HepG2 (cell line): ENCODE data around the gene PDS5B. TPM values are rescaled to one million over a fixed set of nuclear protein-coding genes. Genes with fewer than 3 reads are reported as not detected.

Source experiments
- CHD4 ChIP-seq: fragments of 200-600 bp; sonication (generic); IDR thresholded peaks from 2 replicates; pipeline ENCODE4 v1.7.0; 2017; ENCODE audit warnings: mild to moderate bottlenecking, low read length, borderline replicate concordance
- DMAP1 ChIP-seq: IDR thresholded peaks from 2 replicates; pipeline ENCODE4 v1.6.1; 2016
- GTF2F1 ChIP-seq: fragments of 150-350 bp; IDR thresholded peaks from 2 replicates; pipeline ENCODE4 v1.6.1; 2014; ENCODE audit warnings: low read length
- HDAC1 ChIP-seq: sonication (generic); formaldehyde crosslinking; IDR thresholded peaks from 2 replicates; pipeline ENCODE4 v1.5.1; 2020; ENCODE audit warnings: mild to moderate bottlenecking, missing genetic modification reagents
- HNF4A ChIP-seq: sonication (generic); formaldehyde crosslinking; IDR thresholded peaks from 2 replicates; pipeline ENCODE4 v1.4.0; 2020; ENCODE audit warnings: missing genetic modification reagents
- HNRNPH1 ChIP-seq: fragments of 200-400 bp; formaldehyde crosslinking; optimal IDR thresholded peaks from 2 replicates; pipeline ENCODE3; 2017; ENCODE audit warnings: mild to moderate bottlenecking, low read depth, low read length
- MED1 ChIP-seq: sonication (generic); formaldehyde crosslinking; IDR thresholded peaks from 2 replicates; pipeline ENCODE4 v1.4.0; 2020; ENCODE audit warnings: missing genetic modification reagents
- MTF1 ChIP-seq: sonication (generic); formaldehyde crosslinking; IDR thresholded peaks from 2 replicates; pipeline ENCODE4 v1.5.0; 2020; ENCODE audit warnings: missing genetic modification reagents
- NONO ChIP-seq, 2 experiments: fragments of 450-650 bp in 1 of 2; sonication (generic) in 1 of 2; formaldehyde crosslinking in 1 of 2; IDR thresholded peaks in 1 of 2; conservative IDR thresholded peaks in 1 of 2; 2 replicates each; pipeline versions ENCODE4 v1.6.1 to v1.8.0; 2017 to 2022; ENCODE audit warnings: mild to moderate bottlenecking in 1 of 2, missing genetic modification reagents in 1 of 2, moderate library complexity in 1 of 2
- SAFB2 ChIP-seq: sonication (generic); formaldehyde crosslinking; IDR thresholded peaks from 2 replicates; pipeline ENCODE4 v1.5.1; 2020; ENCODE audit warnings: missing genetic modification reagents, low read depth, mild to moderate bottlenecking, borderline replicate concordance
- ZNF10 ChIP-seq: sonication (generic); formaldehyde crosslinking; IDR thresholded peaks from 2 replicates; pipeline ENCODE4 v1.4.0; 2020; ENCODE audit warnings: mild to moderate bottlenecking, low read depth, missing genetic modification reagents, borderline replicate concordance
- ZNF264 ChIP-seq: sonication (generic); formaldehyde crosslinking; IDR thresholded peaks from 2 replicates; pipeline ENCODE4 v1.4.0; 2020; ENCODE audit warnings: missing genetic modification reagents
- ZNF44 ChIP-seq: sonication (generic); formaldehyde crosslinking; IDR thresholded peaks from 2 replicates; pipeline ENCODE4 v1.5.1; 2020; ENCODE audit warnings: mild to moderate bottlenecking, missing genetic modification reagents
- ZNF768 ChIP-seq: sonication (generic); formaldehyde crosslinking; IDR thresholded peaks from 2 replicates; pipeline ENCODE4 v1.4.0; 2020; ENCODE audit warnings: missing genetic modification reagents
- ZNF782 ChIP-seq: sonication (generic); formaldehyde crosslinking; IDR thresholded peaks from 2 replicates; pipeline ENCODE4 v1.4.0; 2020; ENCODE audit warnings: missing genetic modification reagents, mild to moderate bottlenecking, borderline replicate concordance
- ZNF883 ChIP-seq: sonication (generic); formaldehyde crosslinking; IDR thresholded peaks from 2 replicates; pipeline ENCODE4 v1.5.1; 2020; ENCODE audit warnings: mild to moderate bottlenecking, missing genetic modification reagents; ENCODE audit errors: not compliant biosample characterization
- polyA plus RNA-seq, 8 experiments: library from polyadenylated mRNA; depleted of rRNA in 3 of 8; stranded (reverse) in 7 of 8; unstranded in 1 of 8; fragments of >200 nt; fragmentation: Illumina TruSeq in 4 of 8; extraction: Trizol in 4 of 8; gene quantifications; 2 replicates each; pipeline versions ENCODE4 v1.2.1 to v1.2.3, GENCODE V29; 2011 to 2016; ENCODE audit warnings: low read depth in 4 of 8, missing spikeins in 1 of 8, mixed read lengths in 1 of 8; ENCODE audit not compliant: insufficient read depth in 1 of 8
- total RNA-seq, 5 experiments: library from RNA; depleted of rRNA; stranded (reverse); fragments of >200 nt; fragmentation: Illumina TruSeq; extraction: Trizol; gene quantifications; 2 replicates each; pipeline ENCODE4 v1.2.3, GENCODE V29; 2016; ENCODE audit warnings: low read depth in 1 of 5
- TF ChIP-seq, protein P1 (sequence below): IDR thresholded peaks from 2 replicates; pipeline ENCODE4 v1.6.1; 2016; ENCODE audit warnings: missing biosample characterization, missing genetic modification reagents, low read depth
- TF ChIP-seq, protein P2 (sequence below): sonication (generic); formaldehyde crosslinking; IDR thresholded peaks from 2 replicates; pipeline ENCODE4 v1.4.0; 2020; ENCODE audit warnings: low read depth, mild to moderate bottlenecking, missing genetic modification reagents
- TF ChIP-seq, protein P3 (sequence below): sonication (generic); formaldehyde crosslinking; IDR thresholded peaks from 2 replicates; pipeline ENCODE4 v1.5.0; 2020; ENCODE audit warnings: missing genetic modification reagents, mild to moderate bottlenecking, borderline replicate concordance
- TF ChIP-seq, protein P4 (sequence below): sonication (generic); formaldehyde crosslinking; IDR thresholded peaks from 2 replicates; pipeline ENCODE4 v1.8.0; 2022; ENCODE audit warnings: mild to moderate bottlenecking, missing genetic modification reagents, borderline replicate concordance
- TF ChIP-seq, protein P5 (sequence below): sonication (generic); formaldehyde crosslinking; IDR thresholded peaks from 2 replicates; pipeline ENCODE4 v1.4.0; 2020; ENCODE audit warnings: missing genetic modification reagents
- TF ChIP-seq, protein P6 (sequence below): sonication (generic); formaldehyde crosslinking; IDR thresholded peaks from 2 replicates; pipeline ENCODE4 v1.8.0; 2023; ENCODE audit warnings: mild to moderate bottlenecking, missing genetic modification reagents

The PDS5B gene
- total and polyA plus RNA-seq, 2 of the 13 experiments (the other 11 are each of a cell fraction or from before 2014, with no cell fraction given), result 5.8 to 24.6 TPM

DNA sequence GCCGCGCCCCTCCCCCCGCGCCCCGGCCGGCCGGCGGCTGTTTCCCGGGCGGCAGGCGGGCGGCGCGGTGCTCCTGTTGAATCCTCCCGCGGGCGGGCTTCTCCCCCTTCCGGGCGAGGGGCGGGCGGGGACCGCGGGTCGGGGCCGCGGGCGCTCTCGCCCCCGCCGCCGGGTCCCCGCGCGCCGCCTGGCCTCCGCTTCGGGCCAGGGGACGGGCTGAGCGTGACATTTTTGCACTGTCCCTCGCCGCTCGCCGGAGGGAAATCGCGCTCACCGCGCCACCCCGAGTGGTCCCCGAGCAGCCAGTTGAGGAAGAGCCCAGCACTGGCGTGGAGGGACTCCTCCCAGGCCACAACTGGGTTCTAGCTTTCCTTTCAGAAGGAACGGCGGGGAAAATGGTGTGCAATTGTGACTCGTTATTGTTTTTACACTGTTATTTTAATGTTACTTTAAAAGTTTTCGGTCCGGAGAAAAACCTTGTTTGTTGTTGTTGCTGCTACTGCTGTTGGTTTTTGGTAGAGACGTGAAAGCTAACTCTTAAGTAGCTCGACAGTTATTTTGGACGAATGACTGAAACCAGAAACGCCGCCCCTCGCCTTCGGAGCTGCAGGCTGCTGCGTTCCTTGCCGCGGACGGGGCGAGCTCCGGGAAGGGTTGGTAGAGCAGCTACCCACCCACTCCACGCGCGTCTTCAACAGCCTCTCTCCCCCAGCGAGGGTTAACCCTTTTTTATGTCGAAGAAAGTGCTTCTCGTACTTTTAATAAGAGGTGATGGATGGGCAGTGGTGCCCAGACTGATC, 959 bp downstream of the PDS5B start (continued):
- TF ChIP-seq ZNF768 (CRISPR knock-in tag) (no peak), ZNF782 (no peak), HNRNPH1 (no peak), HDAC1 (CRISPR knock-in tag) (peak; percentile 27; the same call in 1 of the 2 replicates), NONO (IDR thresholded peaks at IDR 0.05) (no peak), NONO (CRISPR knock-in tag; conservative IDR thresholded peaks at IDR 0.05) (no peak), ZNF883 (CRISPR knock-in tag) (peak; percentile 53), MTF1 (CRISPR knock-in tag) (no peak), GTF2F1 (no peak), DMAP1 (CRISPR knock-in tag) (no peak), ZNF44 (CRISPR knock-in tag) (no peak), HNF4A (CRISPR knock-in tag) (no peak), ZNF264 (CRISPR knock-in tag) (no peak), MED1 (no peak), ZNF10 (CRISPR knock-in tag) (no peak), SAFB2 (CRISPR knock-in tag) (no peak), CHD4 (no peak)
- TF ChIP-seq, protein P1, sequence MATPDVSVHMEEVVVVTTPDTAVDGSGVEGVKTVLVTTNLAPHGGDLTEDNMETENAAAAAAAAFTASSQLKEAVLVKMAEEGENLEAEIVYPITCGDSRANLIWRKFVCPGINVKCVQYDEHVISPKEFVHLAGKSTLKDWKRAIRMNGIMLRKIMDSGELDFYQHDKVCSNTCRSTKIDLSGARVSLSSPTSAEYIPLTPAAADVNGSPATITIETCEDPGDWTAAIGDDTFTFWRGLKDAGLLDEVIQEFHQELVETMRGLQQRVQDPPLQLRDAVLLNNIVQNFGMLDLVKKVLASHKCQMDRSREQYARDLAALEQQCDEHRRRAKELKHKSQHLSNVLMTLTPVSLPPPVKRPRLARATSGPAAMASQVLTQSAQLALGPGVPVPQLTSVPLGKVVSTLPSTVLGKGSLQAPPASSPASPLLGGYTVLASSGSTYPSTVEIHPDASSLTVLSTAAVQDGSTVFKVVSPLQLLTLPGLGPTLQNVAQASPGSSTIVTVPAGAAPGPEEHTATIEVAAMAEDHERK (CRISPR knock-in tag), result no peak
- TF ChIP-seq, protein P2, sequence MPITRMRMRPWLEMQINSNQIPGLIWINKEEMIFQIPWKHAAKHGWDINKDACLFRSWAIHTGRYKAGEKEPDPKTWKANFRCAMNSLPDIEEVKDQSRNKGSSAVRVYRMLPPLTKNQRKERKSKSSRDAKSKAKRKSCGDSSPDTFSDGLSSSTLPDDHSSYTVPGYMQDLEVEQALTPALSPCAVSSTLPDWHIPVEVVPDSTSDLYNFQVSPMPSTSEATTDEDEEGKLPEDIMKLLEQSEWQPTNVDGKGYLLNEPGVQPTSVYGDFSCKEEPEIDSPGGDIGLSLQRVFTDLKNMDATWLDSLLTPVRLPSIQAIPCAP (CRISPR knock-in tag), result no peak
- TF ChIP-seq, protein P3, sequence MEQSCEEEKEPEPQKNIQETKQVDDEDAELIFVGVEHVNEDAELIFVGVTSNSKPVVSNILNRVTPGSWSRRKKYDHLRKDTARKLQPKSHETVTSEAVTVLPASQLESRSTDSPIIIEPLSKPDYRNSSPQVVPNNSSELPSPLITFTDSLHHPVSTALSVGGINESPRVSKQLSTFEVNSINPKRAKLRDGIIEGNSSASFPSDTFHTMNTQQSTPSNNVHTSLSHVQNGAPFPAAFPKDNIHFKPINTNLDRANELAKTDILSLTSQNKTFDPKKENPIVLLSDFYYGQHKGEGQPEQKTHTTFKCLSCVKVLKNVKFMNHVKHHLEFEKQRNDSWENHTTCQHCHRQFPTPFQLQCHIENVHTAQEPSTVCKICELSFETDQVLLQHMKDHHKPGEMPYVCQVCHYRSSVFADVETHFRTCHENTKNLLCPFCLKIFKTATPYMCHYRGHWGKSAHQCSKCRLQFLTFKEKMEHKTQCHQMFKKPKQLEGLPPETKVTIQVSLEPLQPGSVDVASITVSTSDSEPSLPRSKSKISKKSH (CRISPR knock-in tag), result no peak
- TF ChIP-seq, protein P4, sequence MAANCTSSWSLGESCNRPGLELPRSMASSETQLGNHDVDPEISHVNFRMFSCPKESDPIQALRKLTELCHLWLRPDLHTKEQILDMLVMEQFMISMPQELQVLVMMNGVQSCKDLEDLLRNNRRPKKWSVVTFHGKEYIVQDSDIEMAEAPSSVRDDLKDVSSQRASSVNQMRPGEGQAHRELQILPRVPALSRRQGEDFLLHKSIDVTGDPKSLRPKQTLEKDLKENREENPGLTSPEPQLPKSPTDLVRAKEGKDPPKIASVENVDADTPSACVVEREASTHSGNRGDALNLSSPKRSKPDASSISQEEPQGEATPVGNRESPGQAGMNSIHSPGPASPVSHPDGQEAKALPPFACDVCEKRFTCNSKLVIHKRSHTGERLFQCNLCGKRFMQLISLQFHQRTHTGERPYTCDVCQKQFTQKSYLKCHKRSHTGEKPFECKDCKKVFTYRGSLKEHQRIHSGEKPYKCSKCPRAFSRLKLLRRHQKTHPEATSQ (CRISPR knock-in tag), result 0 out of 2 replicates have a peak, but pooled peaks have one; percentile 38
- TF ChIP-seq, protein P5, sequence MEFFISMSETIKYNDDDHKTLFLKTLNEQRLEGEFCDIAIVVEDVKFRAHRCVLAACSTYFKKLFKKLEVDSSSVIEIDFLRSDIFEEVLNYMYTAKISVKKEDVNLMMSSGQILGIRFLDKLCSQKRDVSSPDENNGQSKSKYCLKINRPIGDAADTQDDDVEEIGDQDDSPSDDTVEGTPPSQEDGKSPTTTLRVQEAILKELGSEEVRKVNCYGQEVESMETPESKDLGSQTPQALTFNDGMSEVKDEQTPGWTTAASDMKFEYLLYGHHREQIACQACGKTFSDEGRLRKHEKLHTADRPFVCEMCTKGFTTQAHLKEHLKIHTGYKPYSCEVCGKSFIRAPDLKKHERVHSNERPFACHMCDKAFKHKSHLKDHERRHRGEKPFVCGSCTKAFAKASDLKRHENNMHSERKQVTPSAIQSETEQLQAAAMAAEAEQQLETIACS (CRISPR knock-in tag), result peak; percentile 55; the same call in 1 of the 2 replicates
- TF ChIP-seq, protein P6, sequence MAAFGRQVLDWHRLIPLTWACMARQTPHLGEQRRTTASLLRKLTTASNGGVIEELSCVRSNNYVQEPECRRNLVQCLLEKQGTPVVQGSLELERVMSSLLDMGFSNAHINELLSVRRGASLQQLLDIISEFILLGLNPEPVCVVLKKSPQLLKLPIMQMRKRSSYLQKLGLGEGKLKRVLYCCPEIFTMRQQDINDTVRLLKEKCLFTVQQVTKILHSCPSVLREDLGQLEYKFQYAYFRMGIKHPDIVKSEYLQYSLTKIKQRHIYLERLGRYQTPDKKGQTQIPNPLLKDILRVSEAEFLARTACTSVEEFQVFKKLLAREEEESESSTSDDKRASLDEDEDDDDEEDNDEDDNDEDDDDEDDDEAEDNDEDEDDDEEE (CRISPR knock-in tag), result no peak
